Measurements from ENCODE around the gene MEGF10.

Gene MEGF10

DNA sequence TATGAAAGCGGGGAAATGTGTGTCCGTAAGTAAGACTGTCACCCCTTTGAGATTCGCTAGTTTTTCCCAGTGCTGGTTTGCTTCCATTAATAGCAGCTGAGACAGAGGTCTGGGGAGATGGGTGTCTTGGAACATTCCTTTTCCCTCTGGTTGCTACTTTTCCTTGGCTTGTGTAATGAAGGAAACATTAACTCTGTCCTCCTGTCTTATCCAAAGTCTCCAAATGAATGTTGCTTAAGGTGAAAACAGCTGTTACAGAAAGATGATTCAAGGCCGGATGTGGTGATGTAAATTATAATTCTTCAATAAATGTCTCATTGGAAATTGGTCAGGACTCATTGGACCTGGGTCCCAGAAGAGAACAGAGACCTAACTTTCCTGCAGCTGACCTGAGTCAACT, 50.0 kb downstream of the MEGF10 start:
- Histone ChIP-seq H3K27ac (ENCODE audit: low read depth, low read length) (no peak overlapping the region), H3K27me3 (ENCODE audit: control insufficient read depth in 5 of 5, insufficient read depth in 4 of 5, low read length in 5 of 5) (no peaks in the 10 kb centered on the region), H3K9ac (ENCODE audit: low read length in 5 of 5) (no peak overlapping the region), H3K36me3 (ENCODE audit: control insufficient read depth in 5 of 5, insufficient read depth in 5 of 5, low read length in 5 of 5) (no peaks in the 10 kb centered on the region), H3K4me3 (ENCODE audit: low read depth in 1 of 5, low read length in 5 of 5) (no peak overlapping the region), H3K9me3 (ENCODE audit: control insufficient read depth in 5 of 5, low read length in 5 of 5) (no peaks in the 10 kb centered on the region), H3K4me1 (ENCODE audit: control insufficient read depth in 5 of 5, insufficient read depth in 5 of 5, low read length in 5 of 5) (no peaks in the 10 kb centered on the region)

- H3K9ac ChIP-seq (ENCODE audit: low read length in 5 of 5) = no peak overlapping the region
- no peak overlapping the region for H3K4me3 ChIP-seq (ENCODE audit: low read depth in 1 of 5, low read length in 5 of 5)
Observed at GRCh38 chr5:127342364-127342763, 51.8 kb downstream of the MEGF10 start.

GRCh38 chr5:127343313-127343712, 52.7 kb downstream of the MEGF10 start:
- H3K36me3 ChIP-seq (ENCODE audit: control insufficient read depth in 5 of 5, insufficient read depth in 5 of 5, low read length in 5 of 5) = no peaks in the 10 kb centered on the region
- H3K27me3 ChIP-seq (ENCODE audit: control insufficient read depth in 5 of 5, insufficient read depth in 4 of 5, low read length in 5 of 5) = no peaks in the 10 kb centered on the region
- H3K4me3 ChIP-seq (ENCODE audit: low read depth in 1 of 5, low read length in 5 of 5) = no peak overlapping the region
- peaks cover 0 to 3% (median 0%) of the 10 kb centered on the region in 5 donors for H3K9me3 ChIP-seq (ENCODE audit: control insufficient read depth in 5 of 5, low read length in 5 of 5)
- H3K27ac ChIP-seq (ENCODE audit: low read depth, low read length) = no peak overlapping the region
- H3K4me1 ChIP-seq (ENCODE audit: control insufficient read depth in 5 of 5, insufficient read depth in 5 of 5, low read length in 5 of 5) = no peaks in the 10 kb centered on the region
- no peak overlapping the region for H3K9ac ChIP-seq (ENCODE audit: low read length in 5 of 5)

More at GRCh38 chr5:127342364-127342763, 51.8 kb downstream of the MEGF10 start:
- Histone ChIP-seq H3K4me1 (ENCODE audit: control insufficient read depth in 5 of 5, insufficient read depth in 5 of 5, low read length in 5 of 5) (no peaks in the 10 kb centered on the region), H3K27me3 (ENCODE audit: control insufficient read depth in 5 of 5, insufficient read depth in 4 of 5, low read length in 5 of 5) (no peaks in the 10 kb centered on the region), H3K9me3 (ENCODE audit: control insufficient read depth in 5 of 5, low read length in 5 of 5) (peaks cover 0 to 3% (median 0%) of the 10 kb centered on the region in 5 donors), H3K36me3 (ENCODE audit: control insufficient read depth in 5 of 5, insufficient read depth in 5 of 5, low read length in 5 of 5) (no peaks in the 10 kb centered on the region), H3K27ac (ENCODE audit: low read depth, low read length) (no peak overlapping the region)

DNA sequence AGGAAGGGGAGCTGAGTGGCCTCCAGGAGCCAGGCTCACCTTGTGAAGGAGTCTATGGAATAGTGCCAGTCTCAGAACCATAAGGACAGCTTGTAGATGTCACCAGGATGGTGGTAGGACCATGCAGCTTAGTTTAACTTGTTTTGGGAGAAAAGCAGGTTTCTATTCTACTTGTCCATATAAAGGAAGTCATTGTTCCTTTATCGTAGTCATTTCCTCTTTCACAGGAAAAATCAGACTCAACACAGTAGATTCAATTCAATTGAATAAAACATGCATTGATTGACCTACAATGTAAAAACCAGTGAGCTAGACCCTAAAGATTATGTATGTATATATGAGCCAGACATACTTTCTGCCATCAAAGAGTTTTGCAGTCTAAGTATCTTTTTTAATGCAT, 53.3 kb downstream of the MEGF10 start:
- Histone ChIP-seq H3K27ac (ENCODE audit: low read depth, low read length) (no peak overlapping the region), H3K4me3 (ENCODE audit: low read depth in 1 of 5, low read length in 5 of 5) (no peak overlapping the region), H3K9me3 (ENCODE audit: control insufficient read depth in 5 of 5, low read length in 5 of 5) (peaks cover 0 to 3% (median 0%) of the 10 kb centered on the region in 5 donors), H3K36me3 (ENCODE audit: control insufficient read depth in 5 of 5, insufficient read depth in 5 of 5, low read length in 5 of 5) (no peaks in the 10 kb centered on the region), H3K27me3 (ENCODE audit: control insufficient read depth in 5 of 5, insufficient read depth in 4 of 5, low read length in 5 of 5) (no peaks in the 10 kb centered on the region), H3K9ac (ENCODE audit: low read length in 5 of 5) (no peak overlapping the region), H3K4me1 (ENCODE audit: control insufficient read depth in 5 of 5, insufficient read depth in 5 of 5, low read length in 5 of 5) (no peaks in the 10 kb centered on the region)

DNA sequence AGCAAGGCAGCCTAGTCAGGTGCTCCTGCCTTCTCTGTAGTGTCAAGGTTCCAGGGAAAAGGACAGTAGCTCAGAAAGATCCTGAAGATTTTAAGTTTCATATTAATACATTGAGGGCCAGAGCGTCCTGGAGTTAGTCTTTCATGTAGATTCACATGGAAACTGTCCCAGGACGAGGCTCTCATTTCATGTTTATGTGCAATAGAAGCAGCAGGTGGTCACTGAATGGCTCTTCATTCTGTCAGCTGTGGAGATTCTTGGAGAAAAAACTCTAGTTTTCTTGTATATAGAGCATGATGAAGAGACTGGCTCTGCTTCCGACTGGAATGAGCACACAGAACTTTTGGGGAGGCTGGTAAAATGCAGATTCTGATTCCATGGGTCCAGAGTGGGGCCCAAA, 54.3 kb downstream of the MEGF10 start:
- peaks cover 0 to 3% (median 0%) of the 10 kb centered on the region in 5 donors for H3K9me3 ChIP-seq (ENCODE audit: control insufficient read depth in 5 of 5, low read length in 5 of 5)
- no peak overlapping the region for H3K9ac ChIP-seq (ENCODE audit: low read length in 5 of 5)
- H3K36me3 ChIP-seq (ENCODE audit: control insufficient read depth in 5 of 5, insufficient read depth in 5 of 5, low read length in 5 of 5) = no peaks in the 10 kb centered on the region
- no peaks in the 10 kb centered on the region for H3K27me3 ChIP-seq (ENCODE audit: control insufficient read depth in 5 of 5, insufficient read depth in 4 of 5, low read length in 5 of 5)
- H3K4me3 ChIP-seq (ENCODE audit: low read depth in 1 of 5, low read length in 5 of 5) = no peak overlapping the region
- H3K27ac ChIP-seq (ENCODE audit: low read depth, low read length) = no peak overlapping the region
- H3K4me1 ChIP-seq (ENCODE audit: control insufficient read depth in 5 of 5, insufficient read depth in 5 of 5, low read length in 5 of 5) = no peaks in the 10 kb centered on the region

DNA sequence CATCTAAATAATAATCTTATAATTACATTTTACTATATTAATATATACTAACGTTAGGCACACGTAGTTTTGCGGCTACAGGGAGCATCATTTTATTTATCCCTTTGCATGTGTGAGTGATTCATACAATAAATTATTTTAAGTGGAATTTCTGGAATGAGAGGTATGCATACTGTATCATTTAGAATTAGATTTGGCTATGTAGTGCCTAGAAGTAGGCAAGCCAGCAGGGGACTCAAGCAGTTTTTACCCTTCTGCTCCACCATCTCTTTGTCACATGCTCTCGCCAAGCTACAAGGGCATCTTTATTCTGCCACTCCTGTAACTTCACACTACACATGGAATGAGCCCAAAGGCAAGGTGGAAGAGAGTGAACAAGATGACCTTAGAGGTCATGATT, 60.8 kb downstream of the MEGF10 start:
- no peak overlapping the region for H3K9ac ChIP-seq (ENCODE audit: low read length in 5 of 5)
- H3K27me3 ChIP-seq (ENCODE audit: control insufficient read depth in 5 of 5, insufficient read depth in 4 of 5, low read length in 5 of 5) = no peaks in the 10 kb centered on the region
- H3K36me3 ChIP-seq (ENCODE audit: control insufficient read depth in 5 of 5, insufficient read depth in 5 of 5, low read length in 5 of 5) = no peaks in the 10 kb centered on the region
- H3K4me3 ChIP-seq (ENCODE audit: low read depth in 1 of 5, low read length in 5 of 5) = no peak overlapping the region
- H3K27ac ChIP-seq (ENCODE audit: low read depth, low read length) = no peak overlapping the region
- no peaks in the 10 kb centered on the region for H3K4me1 ChIP-seq (ENCODE audit: control insufficient read depth in 5 of 5, insufficient read depth in 5 of 5, low read length in 5 of 5)
- H3K9me3 ChIP-seq (ENCODE audit: control insufficient read depth in 5 of 5, low read length in 5 of 5) = no peaks in the 10 kb centered on the region

- Histone ChIP-seq H3K27me3 (ENCODE audit: control insufficient read depth in 5 of 5, insufficient read depth in 4 of 5, low read length in 5 of 5) (no peaks in the 10 kb centered on the region), H3K4me3 (ENCODE audit: low read depth in 1 of 5, low read length in 5 of 5) (no peak overlapping the region), H3K27ac (ENCODE audit: low read depth, low read length) (no peak overlapping the region), H3K36me3 (ENCODE audit: control insufficient read depth in 5 of 5, insufficient read depth in 5 of 5, low read length in 5 of 5) (no peaks in the 10 kb centered on the region), H3K9me3 (ENCODE audit: control insufficient read depth in 5 of 5, low read length in 5 of 5) (no peaks in the 10 kb centered on the region), H3K9ac (ENCODE audit: low read length in 5 of 5) (no peak overlapping the region), H3K4me1 (ENCODE audit: control insufficient read depth in 5 of 5, insufficient read depth in 5 of 5, low read length in 5 of 5) (no peaks in the 10 kb centered on the region)
Observed at GRCh38 chr5:127352068-127352467, 61.5 kb downstream of the MEGF10 start.

GRCh38 chr5:127353327-127353726, 62.7 kb downstream of the MEGF10 start:
- H3K27ac ChIP-seq (ENCODE audit: low read depth, low read length) = no peak overlapping the region
- H3K9ac ChIP-seq (ENCODE audit: low read length in 5 of 5) = no peak overlapping the region
- no peak overlapping the region for H3K4me3 ChIP-seq (ENCODE audit: low read depth in 1 of 5, low read length in 5 of 5)
- peaks cover 0 to 2% (median 0%) of the 10 kb centered on the region in 5 donors for H3K4me1 ChIP-seq (ENCODE audit: control insufficient read depth in 5 of 5, insufficient read depth in 5 of 5, low read length in 5 of 5)
- H3K36me3 ChIP-seq (ENCODE audit: control insufficient read depth in 5 of 5, insufficient read depth in 5 of 5, low read length in 5 of 5) = no peaks in the 10 kb centered on the region
- H3K9me3 ChIP-seq (ENCODE audit: control insufficient read depth in 5 of 5, low read length in 5 of 5) = no peaks in the 10 kb centered on the region
- no peaks in the 10 kb centered on the region for H3K27me3 ChIP-seq (ENCODE audit: control insufficient read depth in 5 of 5, insufficient read depth in 4 of 5, low read length in 5 of 5)

DNA sequence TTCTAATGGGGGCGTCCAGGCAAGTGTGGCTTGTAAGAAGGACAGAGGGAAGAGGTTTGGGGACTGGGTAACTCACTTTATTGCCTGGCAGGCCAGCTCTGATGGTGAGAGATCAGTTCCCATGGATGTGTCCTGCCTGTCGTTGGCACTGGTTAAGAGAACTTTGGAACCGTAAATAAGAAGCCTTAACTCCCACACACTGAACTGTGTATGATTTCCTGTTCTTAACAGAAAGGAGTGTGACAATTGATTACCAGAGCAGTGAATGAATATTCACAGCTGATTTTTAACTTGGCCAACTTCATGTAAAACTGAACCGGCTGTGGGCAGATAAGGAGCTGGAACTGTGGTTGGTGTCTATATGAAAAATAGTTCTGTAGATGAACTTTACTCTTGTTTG, 63.2 kb downstream of the MEGF10 start:
- no peak overlapping the region for H3K4me3 ChIP-seq (ENCODE audit: low read depth in 1 of 5, low read length in 5 of 5)
- no peak overlapping the region for H3K9ac ChIP-seq (ENCODE audit: low read length in 5 of 5)
- H3K36me3 ChIP-seq (ENCODE audit: control insufficient read depth in 5 of 5, insufficient read depth in 5 of 5, low read length in 5 of 5) = no peaks in the 10 kb centered on the region
- no peaks in the 10 kb centered on the region for H3K27me3 ChIP-seq (ENCODE audit: control insufficient read depth in 5 of 5, insufficient read depth in 4 of 5, low read length in 5 of 5)
- no peak overlapping the region for H3K27ac ChIP-seq (ENCODE audit: low read depth, low read length)
- no peaks in the 10 kb centered on the region for H3K9me3 ChIP-seq (ENCODE audit: control insufficient read depth in 5 of 5, low read length in 5 of 5)
- peaks cover 0 to 5% (median 0%) of the 10 kb centered on the region in 5 donors for H3K4me1 ChIP-seq (ENCODE audit: control insufficient read depth in 5 of 5, insufficient read depth in 5 of 5, low read length in 5 of 5)

DNA sequence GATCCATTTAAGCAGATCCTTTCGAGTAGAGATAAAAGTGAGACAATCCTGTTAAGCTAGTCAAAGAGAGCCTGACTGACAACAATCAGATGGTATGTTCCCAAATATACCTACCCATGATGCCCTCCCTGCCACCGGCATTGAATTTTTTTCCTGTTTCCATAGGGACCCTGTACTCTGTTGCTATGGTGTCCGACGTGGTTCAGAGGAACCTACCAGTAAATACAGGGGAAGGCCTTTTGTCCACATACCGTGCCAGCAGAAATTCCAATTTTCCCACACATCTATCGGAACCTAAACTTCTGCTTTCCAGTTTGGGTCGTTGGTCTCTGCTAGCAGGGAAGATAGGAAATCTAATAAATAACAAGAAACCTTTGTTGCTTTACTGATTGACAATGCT, 64.7 kb downstream of the MEGF10 start:
- no peak overlapping the region for H3K27ac ChIP-seq (ENCODE audit: low read depth, low read length)
- H3K9ac ChIP-seq (ENCODE audit: low read length in 5 of 5) = no peak overlapping the region
- H3K27me3 ChIP-seq (ENCODE audit: control insufficient read depth in 5 of 5, insufficient read depth in 4 of 5, low read length in 5 of 5) = no peaks in the 10 kb centered on the region
- peaks cover 0 to 5% (median 0%) of the 10 kb centered on the region in 5 donors for H3K4me1 ChIP-seq (ENCODE audit: control insufficient read depth in 5 of 5, insufficient read depth in 5 of 5, low read length in 5 of 5)
- no peak overlapping the region for H3K4me3 ChIP-seq (ENCODE audit: low read depth in 1 of 5, low read length in 5 of 5)
- H3K9me3 ChIP-seq (ENCODE audit: control insufficient read depth in 5 of 5, low read length in 5 of 5) = no peaks in the 10 kb centered on the region
- H3K36me3 ChIP-seq (ENCODE audit: control insufficient read depth in 5 of 5, insufficient read depth in 5 of 5, low read length in 5 of 5) = no peaks in the 10 kb centered on the region

GRCh38 chr5:127358284-127358683, 67.7 kb downstream of the MEGF10 start:
- no peak overlapping the region for H3K4me3 ChIP-seq (ENCODE audit: low read depth in 1 of 5, low read length in 5 of 5)
- H3K9me3 ChIP-seq (ENCODE audit: control insufficient read depth in 5 of 5, low read length in 5 of 5) = no peaks in the 10 kb centered on the region
- H3K27me3 ChIP-seq (ENCODE audit: control insufficient read depth in 5 of 5, insufficient read depth in 4 of 5, low read length in 5 of 5) = no peaks in the 10 kb centered on the region
- no peak overlapping the region for H3K27ac ChIP-seq (ENCODE audit: low read depth, low read length)
- H3K36me3 ChIP-seq (ENCODE audit: control insufficient read depth in 5 of 5, insufficient read depth in 5 of 5, low read length in 5 of 5) = no peaks in the 10 kb centered on the region
- no peak overlapping the region for H3K9ac ChIP-seq (ENCODE audit: low read length in 5 of 5)
- peaks cover 0 to 5% (median 0%) of the 10 kb centered on the region in 5 donors for H3K4me1 ChIP-seq (ENCODE audit: control insufficient read depth in 5 of 5, insufficient read depth in 5 of 5, low read length in 5 of 5)

Measured in subcutaneous abdominal adipose tissue (tissue), 5 donors.